ENCODE results near the gene TCHH. TPM values are rescaled to one million over a fixed set of nuclear protein-coding genes. Genes with fewer than 3 reads are reported as not detected.
"Not testable (repeated sequence)": the region's sequence is repeated elsewhere in the genome, so short reads cannot be mapped to it uniquely, and the experiment has no call there.

Gene TCHH
- total and polyA plus RNA-seq, 5 experiments from 2014 or later: not detected

- H3K36me3 Mint-ChIP-seq, H3K27ac Mint-ChIP-seq, POLR2A ChIA-PET, H3K4me3 Mint-ChIP-seq, ATAC-seq, H3K9me3 Mint-ChIP-seq, H3K4me1 Mint-ChIP-seq, DNase-seq: not testable (repeated sequence)
- peaks cover 4 to 20% (median 16%) of the 10 kb centered on the region in 5 donors for H3K27me3 Mint-ChIP-seq
These were observed 34.2 kb downstream of the TCHH start for GRCh38 chr1:152081026-152081425.

GRCh38 chr1:152080494-152080893 lies 34.8 kb downstream of the TCHH start:
- POLR2A ChIA-PET, H3K4me3 Mint-ChIP-seq, H3K9me3 Mint-ChIP-seq, H3K27ac Mint-ChIP-seq, ATAC-seq, H3K4me1 Mint-ChIP-seq, DNase-seq, H3K36me3 Mint-ChIP-seq: not testable (repeated sequence)
- peaks cover 5 to 20% (median 19%) of the 10 kb centered on the region in 5 donors for H3K27me3 Mint-ChIP-seq

- no peak overlapping the region for H3K27ac Mint-ChIP-seq
- DNase-seq (no peak), ATAC-seq (no peak)
- no peaks in the 10 kb centered on the region for H3K4me1 Mint-ChIP-seq
- H3K36me3 Mint-ChIP-seq: no peaks in the 10 kb centered on the region
- no peak overlapping the region for H3K4me3 Mint-ChIP-seq
- H3K27me3 Mint-ChIP-seq: peaks cover 7 to 24% (median 21%) of the 10 kb centered on the region in 5 donors
- H3K9me3 Mint-ChIP-seq: no peaks in the 10 kb centered on the region
- POLR2A ChIA-PET: no interaction called here
These were observed 36.3 kb downstream of the TCHH start for GRCh38 chr1:152078831-152079441.

- H3K27ac Mint-ChIP-seq: no peak overlapping the region
- no peak overlapping the region for H3K4me3 Mint-ChIP-seq
- DNase-seq: no peak
- POLR2A ChIA-PET: no interaction called here
- peaks cover 17 to 54% (median 37%) of the 10 kb centered on the region in 5 donors for H3K27me3 Mint-ChIP-seq
- H3K9me3 Mint-ChIP-seq: no peaks in the 10 kb centered on the region
- no peaks in the 10 kb centered on the region for H3K36me3 Mint-ChIP-seq
- no peak for ATAC-seq
- no peaks in the 10 kb centered on the region for H3K4me1 Mint-ChIP-seq
These were observed 42.9 kb downstream of the TCHH start for GRCh38 chr1:152072311-152072710.

- H3K4me3 Mint-ChIP-seq: no peak overlapping the region
- H3K9me3 Mint-ChIP-seq: no peaks in the 10 kb centered on the region
These were observed 44.1 kb downstream of the TCHH start for GRCh38 chr1:152071123-152071522.

GRCh38 chr1:152067929-152068328 lies 47.3 kb downstream of the TCHH start:
- H3K36me3 Mint-ChIP-seq: no peaks in the 10 kb centered on the region
- peaks cover 29 to 53% (median 37%) of the 10 kb centered on the region in 5 donors for H3K27me3 Mint-ChIP-seq
- H3K4me1 Mint-ChIP-seq: no peaks in the 10 kb centered on the region
- H3K27ac Mint-ChIP-seq: no peak overlapping the region
- no peaks in the 10 kb centered on the region for H3K9me3 Mint-ChIP-seq
- no peak for ATAC-seq
- POLR2A ChIA-PET: interaction anchor here (0.5 kb wide), 1 partner anchor 32 kb away, joined by 3 read pairs; no protein-coding TSS in a partner anchor
- no peak overlapping the region for H3K4me3 Mint-ChIP-seq
- no peak for DNase-seq

More at GRCh38 chr1:152071123-152071522, 44.1 kb downstream of the TCHH start:
- POLR2A ChIA-PET: no interaction called here
- no peak for ATAC-seq
- no peak overlapping the region for H3K27ac Mint-ChIP-seq
- peaks cover 21 to 54% (median 40%) of the 10 kb centered on the region in 5 donors for H3K27me3 Mint-ChIP-seq
- H3K36me3 Mint-ChIP-seq: no peaks in the 10 kb centered on the region
- no peaks in the 10 kb centered on the region for H3K4me1 Mint-ChIP-seq
- DNase-seq: no peak

- POLR2A ChIA-PET: no interaction called here
- no peaks in the 10 kb centered on the region for H3K4me1 Mint-ChIP-seq
- H3K27me3 Mint-ChIP-seq: peaks cover 28 to 46% (median 35%) of the 10 kb centered on the region in 5 donors
These were observed 48.1 kb downstream of the TCHH start for GRCh38 chr1:152067150-152067549.

GRCh38 chr1:152061952-152062351 lies 53.3 kb downstream of the TCHH start:
- ATAC-seq: no peak
- DNase-seq: no peak
- H3K4me3 Mint-ChIP-seq: no peak overlapping the region
- no peaks in the 10 kb centered on the region for H3K36me3 Mint-ChIP-seq
- no peaks in the 10 kb centered on the region for H3K4me1 Mint-ChIP-seq
- H3K27ac Mint-ChIP-seq: no peak overlapping the region
- peaks cover 17 to 27% (median 23%) of the 10 kb centered on the region in 5 donors for H3K27me3 Mint-ChIP-seq
- POLR2A ChIA-PET: no interaction called here
- H3K9me3 Mint-ChIP-seq: no peaks in the 10 kb centered on the region

More at GRCh38 chr1:152067150-152067549, 48.1 kb downstream of the TCHH start:
- Mint-ChIP-seq H3K9me3 (no peaks in the 10 kb centered on the region), H3K4me3 (no peak overlapping the region), H3K36me3 (no peaks in the 10 kb centered on the region), H3K27ac (peak overlapping the region in 1 of 10 donors; percentile 40)
- ATAC-seq (no peak), DNase-seq (no peak)

Other genes starting within 250 kb of the TCHH start
- 100 to 1,000 TPM; 154 to 166 TPM for gene THEM4, start 205.9 kb downstream of the TCHH start, total RNA-seq
- 100 to 1,000 TPM in 2 of 3 donors, 10 to 100 TPM in 1; 82.2 to 116 (median 103) TPM for gene THEM4, start 205.9 kb downstream of the TCHH start, polyA plus RNA-seq
- 100 to 1,000 TPM; 198 to 212 TPM for gene S100A10, start 121.6 kb downstream of the TCHH start, total RNA-seq
- gene S100A10, start 121.6 kb downstream of the TCHH start, polyA plus RNA-seq: 100 to 1,000 TPM; 629 to 783 (median 630) TPM
- 10 to 100 TPM; 88.6 to 95.4 TPM for gene S100A11, start 78.4 kb downstream of the TCHH start, total RNA-seq
- 100 to 1,000 TPM in 1 of 3 donors, 10 to 100 TPM in 2; 62.0 to 124 (median 74.6) TPM for gene S100A11, start 78.4 kb downstream of the TCHH start, polyA plus RNA-seq
- gene TCHHL1, start 26.4 kb downstream of the TCHH start, total RNA-seq: not detected
- gene TCHHL1, start 26.4 kb downstream of the TCHH start, polyA plus RNA-seq: not detected
- gene RPTN, start 43.8 kb upstream of the TCHH start, total RNA-seq: not detected
- gene RPTN, start 43.8 kb upstream of the TCHH start, polyA plus RNA-seq: not detected
- under 1 TPM in 1 of 2 experiments, not detected in 1; 0.10 TPM for gene HRNR, start 108.7 kb upstream of the TCHH start, total RNA-seq
- under 1 TPM in 1 of 3 donors, not detected in 2; 0.03 TPM for gene HRNR, start 108.7 kb upstream of the TCHH start, polyA plus RNA-seq
- under 1 TPM in 1 of 2 experiments, not detected in 1; 0.16 TPM for gene FLG, start 209.8 kb upstream of the TCHH start, total RNA-seq
- gene FLG, start 209.8 kb upstream of the TCHH start, polyA plus RNA-seq: not detected
- gene FLG2, start 244.6 kb upstream of the TCHH start, total RNA-seq: under 1 TPM in 1 of 2 experiments, not detected in 1; 0.10 TPM
- under 1 TPM in 1 of 3 donors, not detected in 2; 0.01 TPM for gene FLG2, start 244.6 kb upstream of the TCHH start, polyA plus RNA-seq

All from naive thymus-derived CD8-positive, alpha-beta T cell (primary cell).